Bronchial epithelial cell (primary cell): Measurements from ENCODE around the gene UBA1. TPM values are rescaled to one million over a fixed set of nuclear protein-coding genes. Genes with fewer than 3 reads are reported as not detected.
A peak's percentile ranks its signal among the peaks of the same experiment; 100 is the strongest.

Experiments
- DNase-seq: peaks from one replicate; pipeline ENCODE4 v3.0.0-alpha.2; 2010; ENCODE audit warnings: low read depth
- FAIRE-seq: peaks from 2 replicates; lab custom pipeline; 2011; peaks lifted over from hg19 to GRCh38; lab: Jason Lieb, UNC
- H3K27me3 ChIP-seq: 2 replicates; pipeline ENCODE4 v1.5.1; 2011; ENCODE audit warnings: low read length; ENCODE audit not compliant: control insufficient read depth, insufficient read depth
- H3K36me3 ChIP-seq: 2 replicates; pipeline ENCODE4 v1.5.1; 2011; ENCODE audit warnings: low read length; ENCODE audit not compliant: control insufficient read depth, insufficient read depth
- H3K4me3 ChIP-seq: 2 replicates; pipeline ENCODE4 v1.5.1; 2011; ENCODE audit warnings: mild to moderate bottlenecking, low read depth, low read length, control low read depth
- total RNA-seq: library from RNA; depleted of rRNA; stranded (reverse); fragments of >200 nt; gene quantifications from 2 replicates; pipeline ENCODE4 v1.2.1, GENCODE V29; 2014
- TF ChIP-seq, protein P1 (sequence below): IDR thresholded peaks from 2 replicates; pipeline ENCODE4 v1.5.1; 2011; ENCODE audit warnings: mild to moderate bottlenecking, moderate library complexity, low read length, control low read depth, inconsistent platforms; ENCODE audit not compliant: insufficient read depth, severe bottlenecking

The UBA1 gene
- total RNA-seq, 1 donor from 2014 or later = 87.4 TPM

GRCh38 chrX:47177079-47177478, 16.6 kb upstream of the UBA1 start:
- DNase-seq (no peak), FAIRE-seq (no peak)
- no peak overlapping the region for H3K4me3 ChIP-seq
- TF ChIP-seq, protein P1, sequence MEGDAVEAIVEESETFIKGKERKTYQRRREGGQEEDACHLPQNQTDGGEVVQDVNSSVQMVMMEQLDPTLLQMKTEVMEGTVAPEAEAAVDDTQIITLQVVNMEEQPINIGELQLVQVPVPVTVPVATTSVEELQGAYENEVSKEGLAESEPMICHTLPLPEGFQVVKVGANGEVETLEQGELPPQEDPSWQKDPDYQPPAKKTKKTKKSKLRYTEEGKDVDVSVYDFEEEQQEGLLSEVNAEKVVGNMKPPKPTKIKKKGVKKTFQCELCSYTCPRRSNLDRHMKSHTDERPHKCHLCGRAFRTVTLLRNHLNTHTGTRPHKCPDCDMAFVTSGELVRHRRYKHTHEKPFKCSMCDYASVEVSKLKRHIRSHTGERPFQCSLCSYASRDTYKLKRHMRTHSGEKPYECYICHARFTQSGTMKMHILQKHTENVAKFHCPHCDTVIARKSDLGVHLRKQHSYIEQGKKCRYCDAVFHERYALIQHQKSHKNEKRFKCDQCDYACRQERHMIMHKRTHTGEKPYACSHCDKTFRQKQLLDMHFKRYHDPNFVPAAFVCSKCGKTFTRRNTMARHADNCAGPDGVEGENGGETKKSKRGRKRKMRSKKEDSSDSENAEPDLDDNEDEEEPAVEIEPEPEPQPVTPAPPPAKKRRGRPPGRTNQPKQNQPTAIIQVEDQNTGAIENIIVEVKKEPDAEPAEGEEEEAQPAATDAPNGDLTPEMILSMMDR = no peak
- peaks cover 27% of the 10 kb centered on the region for H3K36me3 ChIP-seq
- H3K27me3 ChIP-seq = no peaks in the 10 kb centered on the region

GRCh38 chrX:47178337-47178736, 15.3 kb upstream of the UBA1 start:
- TF ChIP-seq, protein P1 = no peak
- FAIRE-seq (no peak), DNase-seq (no peak)
- Histone ChIP-seq H3K4me3 (no peak overlapping the region), H3K27me3 (no peaks in the 10 kb centered on the region), H3K36me3 (peaks cover 21% of the 10 kb centered on the region)

DNA sequence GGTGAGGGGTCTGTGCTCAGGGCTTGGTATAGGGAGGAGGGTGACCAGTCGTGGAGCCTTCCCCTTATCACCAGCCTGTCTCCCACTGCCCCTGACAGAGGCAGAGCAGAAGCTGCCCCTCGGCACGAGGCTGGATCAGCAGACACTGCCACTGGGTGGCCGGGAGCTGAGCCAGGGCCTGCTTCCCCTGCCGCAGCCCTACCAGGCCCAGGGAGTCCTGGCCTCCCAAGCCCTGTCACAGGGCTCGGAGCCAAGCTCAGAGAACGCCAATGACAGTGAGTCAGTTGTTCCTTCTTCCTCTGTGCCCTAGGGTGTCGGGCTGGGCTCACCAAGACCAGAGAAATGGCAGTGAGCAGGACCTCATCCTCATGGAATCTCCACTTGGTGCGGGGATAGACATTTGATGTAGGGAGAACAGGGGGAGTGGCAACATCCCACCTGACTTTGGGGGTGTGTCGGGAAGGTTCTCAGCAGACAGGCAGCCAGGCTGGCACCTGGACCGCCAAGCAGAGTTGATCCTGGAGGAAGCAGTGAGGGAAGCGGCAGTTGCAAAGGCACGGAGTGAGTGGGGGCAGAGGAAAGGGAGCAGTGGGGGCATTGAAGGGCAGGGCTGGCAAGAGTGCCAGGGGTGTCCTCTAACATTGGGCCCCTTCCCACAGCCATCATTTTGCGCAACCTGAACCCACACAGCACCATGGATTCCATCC, 14.3 kb upstream of the UBA1 start:
- DNase-seq = peak; percentile 30
- H3K36me3 ChIP-seq = peaks cover 19% of the 10 kb centered on the region
- FAIRE-seq = no peak
- no peaks in the 10 kb centered on the region for H3K27me3 ChIP-seq
- no peak overlapping the region for H3K4me3 ChIP-seq
- TF ChIP-seq, protein P1 = no peak

GRCh38 chrX:47179928-47180255, 13.7 kb upstream of the UBA1 start:
- no peak for FAIRE-seq
- no peak for DNase-seq
- Histone ChIP-seq H3K36me3 (peaks cover 17% of the 10 kb centered on the region), H3K27me3 (no peaks in the 10 kb centered on the region), H3K4me3 (no peak overlapping the region)
- TF ChIP-seq, protein P1 = no peak

DNA sequence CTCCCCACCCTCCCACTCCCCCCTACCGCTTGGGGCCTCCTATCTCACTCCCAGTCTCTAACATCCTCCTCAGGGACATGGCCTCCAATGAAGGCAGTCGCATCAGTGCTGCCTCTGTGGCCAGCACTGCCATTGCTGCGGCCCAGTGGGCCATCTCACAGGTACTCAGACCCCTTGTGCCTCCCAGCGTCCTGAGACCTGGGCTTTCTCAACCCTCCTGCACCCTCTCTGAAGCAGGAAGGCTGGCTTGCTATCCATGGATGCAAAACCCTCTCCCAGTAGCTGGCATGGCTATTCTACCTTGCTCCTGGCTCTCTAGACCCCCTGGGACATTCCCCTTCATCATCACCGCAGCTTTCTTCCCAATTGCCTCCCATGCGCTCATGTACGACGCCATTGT, 13.3 kb upstream of the UBA1 start:
- DNase-seq (no peak), FAIRE-seq (no peak)
- Histone ChIP-seq H3K27me3 (no peaks in the 10 kb centered on the region), H3K4me3 (no peak overlapping the region), H3K36me3 (peaks cover 17% of the 10 kb centered on the region)
- TF ChIP-seq, protein P1 = no peak

DNA sequence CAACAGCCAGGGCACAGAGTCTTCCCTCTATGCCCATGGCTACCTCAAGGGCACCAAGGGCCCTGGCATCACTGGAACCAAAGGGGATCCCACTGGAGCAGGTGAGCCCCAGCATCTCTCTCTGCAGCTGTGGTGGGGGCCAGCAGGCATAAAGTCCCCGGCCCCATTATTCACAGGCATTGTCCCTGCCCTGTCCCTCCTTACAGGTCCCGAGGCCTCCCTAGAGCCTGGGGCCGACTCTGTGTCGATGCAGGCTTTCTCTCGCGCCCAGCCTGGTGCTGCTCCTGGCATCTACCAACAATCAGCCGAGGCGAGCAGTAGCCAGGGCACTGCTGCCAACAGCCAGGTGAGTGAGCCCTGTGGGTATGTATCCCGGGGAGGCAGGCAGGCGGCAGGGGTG, 12.3 kb upstream of the UBA1 start:
- no peak for FAIRE-seq
- TF ChIP-seq, protein P1 = no peak
- Histone ChIP-seq H3K27me3 (no peaks in the 10 kb centered on the region), H3K4me3 (no peak overlapping the region), H3K36me3 (peaks cover 14% of the 10 kb centered on the region)
- no peak for DNase-seq
